ENCODE results near the gene GIMAP2. TPM values are rescaled to one million over a fixed set of nuclear protein-coding genes. Genes with fewer than 3 reads are reported as not detected.

GIMAP2 gene
- total and polyA plus RNA-seq, 7 donors: 5.1 to 24.9 (median 9.2) TPM

- peak overlapping the region in 1 of 4 donors; percentile 39 for H3K27ac ChIP-seq
- WGBS, 2 donors: 85 to 88% methylated on average over 14 of the region's 14 CpGs
- H3K36me3 ChIP-seq: no peaks in the 10 kb centered on the region
- no peak overlapping the region for H3K4me3 ChIP-seq
- intact Hi-C loops (cut with DNase I): no loop called here
- no peaks in the 10 kb centered on the region for H3K27me3 ChIP-seq
- no peaks in the 10 kb centered on the region for H3K9me3 ChIP-seq
- TF ChIP-seq POLR2A (IDR thresholded peaks at IDR 0.05) (no peak), POLR2AphosphoS5 (IDR thresholded peaks at IDR 0.05) (no peak), CTCF (IDR thresholded peaks at IDR 0.05) (no peak), EP300 (IDR thresholded peaks at IDR 0.05) (no peak)
- DNase-seq: no peak
- peaks cover 0 to 23% (median 12%) of the 10 kb centered on the region in 4 donors for H3K4me1 ChIP-seq
These were observed 56.9 kb downstream of the GIMAP2 start for GRCh38 chr7:150742286-150742968.

Other genes with a start within 250 kb of the GIMAP2 start
- gene GIMAP8, start 235.1 kb upstream of the GIMAP2 start, total RNA-seq: 1 to 10 TPM; 5.3 to 7.9 (median 7.2) TPM
- 10 to 100 TPM in 1 of 3 donors, 1 to 10 TPM in 2; 2.4 to 10.7 (median 2.8) TPM for gene GIMAP8, start 235.1 kb upstream of the GIMAP2 start, polyA plus RNA-seq
- 10 to 100 TPM; 10.0 to 15.1 (median 13.3) TPM for gene GIMAP7, start 170.8 kb upstream of the GIMAP2 start, total RNA-seq
- 10 to 100 TPM in 2 of 3 donors, 1 to 10 TPM in 1; 8.6 to 42.9 (median 12.6) TPM for gene GIMAP7, start 170.8 kb upstream of the GIMAP2 start, polyA plus RNA-seq
- gene GIMAP4, start 118.3 kb upstream of the GIMAP2 start, total RNA-seq: 10 to 100 TPM; 18.9 to 24.1 (median 22.2) TPM
- 10 to 100 TPM in 2 of 3 donors, 1 to 10 TPM in 1; 9.5 to 44.8 (median 11.4) TPM for gene GIMAP4, start 118.3 kb upstream of the GIMAP2 start, polyA plus RNA-seq
- 10 to 100 TPM; 11.9 to 23.5 (median 17.2) TPM for gene GIMAP6, start 53.3 kb upstream of the GIMAP2 start, total RNA-seq
- gene GIMAP6, start 53.3 kb upstream of the GIMAP2 start, polyA plus RNA-seq: 10 to 100 TPM in 2 of 3 donors, 1 to 10 TPM in 1; 5.8 to 25.0 (median 10.2) TPM
- gene GIMAP1, start 30.9 kb downstream of the GIMAP2 start, total RNA-seq: 1 to 10 TPM; 3.7 to 6.4 (median 5.1) TPM
- 10 to 100 TPM in 1 of 3 donors, 1 to 10 TPM in 2; 1.6 to 10.3 (median 1.8) TPM for gene GIMAP1, start 30.9 kb downstream of the GIMAP2 start, polyA plus RNA-seq
- gene GIMAP5, start 51.7 kb downstream of the GIMAP2 start, total RNA-seq: 10 to 100 TPM; 17.2 to 30.7 (median 18.5) TPM
- gene GIMAP5, start 51.7 kb downstream of the GIMAP2 start, polyA plus RNA-seq: 10 to 100 TPM in 1 of 3 donors, 1 to 10 TPM in 2; 7.9 to 39.4 (median 9.6) TPM
- gene TMEM176B, start 114.7 kb downstream of the GIMAP2 start, total RNA-seq: 10 to 100 TPM; 47.4 to 52.3 (median 48.3) TPM
- 100 to 1,000 TPM; 144 to 246 (median 151) TPM for gene TMEM176B, start 114.7 kb downstream of the GIMAP2 start, polyA plus RNA-seq
- 10 to 100 TPM; 19.9 to 28.1 (median 24.1) TPM for gene TMEM176A, start 115.1 kb downstream of the GIMAP2 start, total RNA-seq
- 100 to 1,000 TPM; 126 to 150 (median 127) TPM for gene TMEM176A, start 115.1 kb downstream of the GIMAP2 start, polyA plus RNA-seq
- gene AOC1, start 166.8 kb downstream of the GIMAP2 start, total RNA-seq: 1 to 10 TPM in 1 of 4 donors, not detected in 3; 1.4 TPM
- gene AOC1, start 166.8 kb downstream of the GIMAP2 start, polyA plus RNA-seq: 100 to 1,000 TPM in 1 of 3 donors, 10 to 100 TPM in 2; 30.6 to 155 (median 64.0) TPM

All from sigmoid colon (tissue), 7 donors.